K562 (cell line): ENCODE measurements around the gene OSCAR. TPM values are rescaled to one million over a fixed set of nuclear protein-coding genes. Genes with fewer than 3 reads are reported as not detected.
A peak's percentile ranks its signal among the peaks of the same experiment; 100 is the strongest.

Experiments used
- HLTF ChIP-seq: fragments of 450-650 bp; IDR thresholded peaks from 2 replicates; pipeline ENCODE4 v1.6.1; 2016
- POU5F1 ChIP-seq: fragments of 150-350 bp; IDR thresholded peaks from 2 replicates; pipeline ENCODE4 v1.6.1; 2014; ENCODE audit warnings: borderline replicate concordance, low read length, low read depth, mild to moderate bottlenecking; ENCODE audit not compliant: partially characterized antibody
- RB1 ChIP-seq: fragments of 450-650 bp; IDR thresholded peaks from 2 replicates; pipeline ENCODE4 v1.6.1; 2017; ENCODE audit warnings: low read depth, mild to moderate bottlenecking
- SAP30 ChIP-seq: fragments of 200-600 bp; sonication (generic); IDR thresholded peaks from 2 replicates; pipeline ENCODE4 v1.6.1; 2012; ENCODE audit warnings: borderline replicate concordance, low read depth, mild to moderate bottlenecking, moderate library complexity, low read length, control low read depth, inconsistent platforms; ENCODE audit not compliant: insufficient read depth, poor library complexity, severe bottlenecking
- ZNF217 ChIP-seq: sonication (generic); formaldehyde crosslinking; IDR thresholded peaks from 2 replicates; pipeline ENCODE4 v1.8.0; 2022; ENCODE audit warnings: mild to moderate bottlenecking, missing genetic modification reagents
- ZNF224 ChIP-seq: sonication (generic); formaldehyde crosslinking; IDR thresholded peaks from 2 replicates; pipeline ENCODE4 v1.8.0; 2022; ENCODE audit warnings: mild to moderate bottlenecking, missing genetic modification reagents
- polyA plus RNA-seq, 8 experiments: library from polyadenylated mRNA; depleted of rRNA in 4 of 8; stranded (reverse) in 5 of 8; unstranded in 3 of 8; fragments of >200 nt; fragmentation: Nextera tagmentation in 2 of 8; fragmentation: Illumina TruSeq in 1 of 8; extraction: Ambion mirVana in 2 of 8; extraction: Trizol in 1 of 8; gene quantifications; 2 replicates each; pipeline versions ENCODE4 v1.2.1 to v1.2.3, GENCODE V29; 2011 to 2014; ENCODE audit warnings: inconsistent platforms in 1 of 8, missing spikeins in 1 of 8
- total RNA-seq, 7 experiments: library from RNA; depleted of rRNA in 6 of 7; stranded (reverse); fragments of >200 nt in 6 of 7; fragmentation: Illumina TruSeq in 2 of 7; extraction: Trizol in 2 of 7; gene quantifications; 2 replicates each; pipeline versions ENCODE4 v1.2.1 to v1.2.3, GENCODE V29; 2011 to 2021; ENCODE audit warnings: low replicate concordance in 1 of 7
- TF ChIP-seq, protein P1 (sequence below), 2 experiments: IDR thresholded peaks; 2 replicates each; pipeline ENCODE4 v1.6.1; 2012; ENCODE audit warnings: improper control_type of control experiment in 2 of 2, low read depth in 2 of 2, low read length in 2 of 2, borderline replicate concordance in 1 of 2
- TF ChIP-seq, protein P2 (sequence below): fragments of 250-450 bp; sonication (Bioruptor Pico); IDR thresholded peaks from 2 replicates; pipeline ENCODE4 v1.4.0; 2020
- TF ChIP-seq, protein P3 (sequence below): fragments of 250-450 bp; sonication (Bioruptor Pico); IDR thresholded peaks from 2 replicates; pipeline ENCODE4 v1.4.0; 2020; ENCODE audit warnings: borderline replicate concordance
- TF ChIP-seq, protein P4 (sequence below): fragments of 250-450 bp; sonication (Bioruptor Pico); IDR thresholded peaks from 2 replicates; pipeline ENCODE4 v1.4.0; 2020; ENCODE audit warnings: mild to moderate bottlenecking, moderate library complexity, borderline replicate concordance

Gene OSCAR
- total and polyA plus RNA-seq, 9 of the 15 experiments (the other 6 are each of a cell fraction or from before 2014, with no cell fraction given): 0.09 to 0.62 (median 0.13) TPM; not detected in 5

DNA sequence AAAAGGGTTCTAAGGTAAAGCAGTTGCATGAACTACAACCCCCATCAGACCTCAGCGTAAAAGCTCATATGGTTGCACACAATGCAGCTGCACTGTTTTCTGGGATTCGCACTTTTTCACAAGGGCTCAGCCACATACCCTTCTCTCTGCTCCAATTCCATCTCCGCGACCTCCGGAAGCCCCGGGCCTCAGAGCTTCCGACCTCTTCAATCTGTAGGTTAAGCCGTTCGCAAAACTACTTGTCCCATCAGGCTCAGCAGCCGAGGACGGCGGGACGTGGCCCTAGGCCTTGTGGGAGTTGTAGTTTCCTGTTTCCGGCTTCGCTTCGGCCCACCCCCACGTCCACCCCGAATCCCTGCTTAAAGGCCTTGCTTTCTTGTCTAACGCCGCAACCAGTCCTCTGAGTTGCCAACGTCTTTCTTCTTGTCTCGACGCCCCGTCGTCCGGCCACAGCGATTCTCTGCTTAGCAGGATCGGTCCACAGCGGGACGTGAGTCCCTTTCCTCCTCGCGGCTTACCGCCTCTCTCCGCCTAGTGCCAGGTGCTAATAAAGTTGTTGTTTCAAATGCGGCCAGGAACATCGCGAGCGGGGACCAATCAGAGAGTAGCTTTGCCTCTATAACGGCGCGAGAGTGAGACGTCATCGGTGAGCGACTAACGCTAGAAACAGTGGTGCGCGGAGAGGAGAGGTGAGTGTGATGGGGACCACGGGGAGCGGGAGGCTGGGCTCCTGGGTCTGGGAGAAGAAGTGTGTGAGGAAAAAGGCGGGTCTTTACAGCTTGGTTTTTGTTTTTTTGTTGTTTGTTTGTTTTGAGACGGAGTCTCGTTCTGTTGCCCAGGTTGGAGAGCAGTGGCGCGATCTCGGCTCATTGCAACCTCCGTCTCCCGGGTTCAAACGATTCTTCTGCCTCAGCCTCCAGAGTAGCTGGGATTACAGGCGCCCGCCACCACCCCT is 14.8 kb upstream of the OSCAR start, which contains the start of the genes PRPF31 and TFPT (continued):
- TF ChIP-seq POU5F1: peak; percentile 57
- TF ChIP-seq, protein P1, sequence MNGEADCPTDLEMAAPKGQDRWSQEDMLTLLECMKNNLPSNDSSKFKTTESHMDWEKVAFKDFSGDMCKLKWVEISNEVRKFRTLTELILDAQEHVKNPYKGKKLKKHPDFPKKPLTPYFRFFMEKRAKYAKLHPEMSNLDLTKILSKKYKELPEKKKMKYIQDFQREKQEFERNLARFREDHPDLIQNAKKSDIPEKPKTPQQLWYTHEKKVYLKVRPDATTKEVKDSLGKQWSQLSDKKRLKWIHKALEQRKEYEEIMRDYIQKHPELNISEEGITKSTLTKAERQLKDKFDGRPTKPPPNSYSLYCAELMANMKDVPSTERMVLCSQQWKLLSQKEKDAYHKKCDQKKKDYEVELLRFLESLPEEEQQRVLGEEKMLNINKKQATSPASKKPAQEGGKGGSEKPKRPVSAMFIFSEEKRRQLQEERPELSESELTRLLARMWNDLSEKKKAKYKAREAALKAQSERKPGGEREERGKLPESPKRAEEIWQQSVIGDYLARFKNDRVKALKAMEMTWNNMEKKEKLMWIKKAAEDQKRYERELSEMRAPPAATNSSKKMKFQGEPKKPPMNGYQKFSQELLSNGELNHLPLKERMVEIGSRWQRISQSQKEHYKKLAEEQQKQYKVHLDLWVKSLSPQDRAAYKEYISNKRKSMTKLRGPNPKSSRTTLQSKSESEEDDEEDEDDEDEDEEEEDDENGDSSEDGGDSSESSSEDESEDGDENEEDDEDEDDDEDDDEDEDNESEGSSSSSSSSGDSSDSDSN (IDR thresholded peaks at IDR 0.05; ENCODE audit: borderline replicate concordance in 1 of 2, low read depth in 2 of 2, low read length in 2 of 2): no peak
- TF ChIP-seq ZNF217: no peak
- TF ChIP-seq ZNF224 (CRISPR knock-in tag): no peak
- TF ChIP-seq HLTF: peak; percentile 46
- TF ChIP-seq, protein P2, sequence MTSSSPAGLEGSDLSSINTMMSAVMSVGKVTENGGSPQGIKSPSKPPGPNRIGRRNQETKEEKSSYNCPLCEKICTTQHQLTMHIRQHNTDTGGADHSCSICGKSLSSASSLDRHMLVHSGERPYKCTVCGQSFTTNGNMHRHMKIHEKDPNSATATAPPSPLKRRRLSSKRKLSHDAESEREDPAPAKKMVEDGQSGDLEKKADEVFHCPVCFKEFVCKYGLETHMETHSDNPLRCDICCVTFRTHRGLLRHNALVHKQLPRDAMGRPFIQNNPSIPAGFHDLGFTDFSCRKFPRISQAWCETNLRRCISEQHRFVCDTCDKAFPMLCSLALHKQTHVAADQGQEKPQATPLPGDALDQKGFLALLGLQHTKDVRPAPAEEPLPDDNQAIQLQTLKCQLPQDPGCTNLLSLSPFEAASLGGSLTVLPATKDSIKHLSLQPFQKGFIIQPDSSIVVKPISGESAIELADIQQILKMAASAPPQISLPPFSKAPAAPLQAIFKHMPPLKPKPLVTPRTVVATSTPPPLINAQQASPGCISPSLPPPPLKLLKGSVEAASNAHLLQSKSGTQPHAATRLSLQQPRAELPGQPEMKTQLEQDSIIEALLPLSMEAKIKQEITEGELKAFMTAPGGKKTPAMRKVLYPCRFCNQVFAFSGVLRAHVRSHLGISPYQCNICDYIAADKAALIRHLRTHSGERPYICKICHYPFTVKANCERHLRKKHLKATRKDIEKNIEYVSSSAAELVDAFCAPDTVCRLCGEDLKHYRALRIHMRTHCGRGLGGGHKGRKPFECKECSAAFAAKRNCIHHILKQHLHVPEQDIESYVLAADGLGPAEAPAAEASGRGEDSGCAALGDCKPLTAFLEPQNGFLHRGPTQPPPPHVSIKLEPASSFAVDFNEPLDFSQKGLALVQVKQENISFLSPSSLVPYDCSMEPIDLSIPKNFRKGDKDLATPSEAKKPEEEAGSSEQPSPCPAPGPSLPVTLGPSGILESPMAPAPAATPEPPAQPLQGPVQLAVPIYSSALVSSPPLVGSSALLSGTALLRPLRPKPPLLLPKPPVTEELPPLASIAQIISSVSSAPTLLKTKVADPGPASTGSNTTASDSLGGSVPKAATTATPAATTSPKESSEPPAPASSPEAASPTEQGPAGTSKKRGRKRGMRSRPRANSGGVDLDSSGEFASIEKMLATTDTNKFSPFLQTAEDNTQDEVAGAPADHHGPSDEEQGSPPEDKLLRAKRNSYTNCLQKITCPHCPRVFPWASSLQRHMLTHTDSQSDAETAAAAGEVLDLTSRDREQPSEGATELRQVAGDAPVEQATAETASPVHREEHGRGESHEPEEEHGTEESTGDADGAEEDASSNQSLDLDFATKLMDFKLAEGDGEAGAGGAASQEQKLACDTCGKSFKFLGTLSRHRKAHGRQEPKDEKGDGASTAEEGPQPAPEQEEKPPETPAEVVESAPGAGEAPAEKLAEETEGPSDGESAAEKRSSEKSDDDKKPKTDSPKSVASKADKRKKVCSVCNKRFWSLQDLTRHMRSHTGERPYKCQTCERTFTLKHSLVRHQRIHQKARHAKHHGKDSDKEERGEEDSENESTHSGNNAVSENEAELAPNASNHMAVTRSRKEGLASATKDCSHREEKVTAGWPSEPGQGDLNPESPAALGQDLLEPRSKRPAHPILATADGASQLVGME (CRISPR knock-in tag): peak; percentile 18; the same call in 1 of the 2 replicates
- TF ChIP-seq, protein P3, sequence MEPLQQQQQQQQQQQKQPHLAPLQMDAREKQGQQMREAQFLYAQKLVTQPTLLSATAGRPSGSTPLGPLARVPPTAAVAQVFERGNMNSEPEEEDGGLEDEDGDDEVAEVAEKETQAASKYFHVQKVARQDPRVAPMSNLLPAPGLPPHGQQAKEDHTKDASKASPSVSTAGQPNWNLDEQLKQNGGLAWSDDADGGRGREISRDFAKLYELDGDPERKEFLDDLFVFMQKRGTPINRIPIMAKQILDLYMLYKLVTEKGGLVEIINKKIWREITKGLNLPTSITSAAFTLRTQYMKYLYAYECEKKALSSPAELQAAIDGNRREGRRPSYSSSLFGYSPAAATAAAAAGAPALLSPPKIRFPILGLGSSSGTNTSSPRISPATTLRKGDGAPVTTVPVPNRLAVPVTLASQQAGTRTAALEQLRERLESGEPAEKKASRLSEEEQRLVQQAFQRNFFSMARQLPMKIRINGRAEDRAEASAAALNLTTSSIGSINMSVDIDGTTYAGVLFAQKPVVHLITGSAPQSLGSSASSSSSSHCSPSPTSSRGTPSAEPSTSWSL (CRISPR knock-in tag): no peak
- peak; percentile 81; the same call in 1 of the 2 replicates for TF ChIP-seq RB1
- TF ChIP-seq, protein P4, sequence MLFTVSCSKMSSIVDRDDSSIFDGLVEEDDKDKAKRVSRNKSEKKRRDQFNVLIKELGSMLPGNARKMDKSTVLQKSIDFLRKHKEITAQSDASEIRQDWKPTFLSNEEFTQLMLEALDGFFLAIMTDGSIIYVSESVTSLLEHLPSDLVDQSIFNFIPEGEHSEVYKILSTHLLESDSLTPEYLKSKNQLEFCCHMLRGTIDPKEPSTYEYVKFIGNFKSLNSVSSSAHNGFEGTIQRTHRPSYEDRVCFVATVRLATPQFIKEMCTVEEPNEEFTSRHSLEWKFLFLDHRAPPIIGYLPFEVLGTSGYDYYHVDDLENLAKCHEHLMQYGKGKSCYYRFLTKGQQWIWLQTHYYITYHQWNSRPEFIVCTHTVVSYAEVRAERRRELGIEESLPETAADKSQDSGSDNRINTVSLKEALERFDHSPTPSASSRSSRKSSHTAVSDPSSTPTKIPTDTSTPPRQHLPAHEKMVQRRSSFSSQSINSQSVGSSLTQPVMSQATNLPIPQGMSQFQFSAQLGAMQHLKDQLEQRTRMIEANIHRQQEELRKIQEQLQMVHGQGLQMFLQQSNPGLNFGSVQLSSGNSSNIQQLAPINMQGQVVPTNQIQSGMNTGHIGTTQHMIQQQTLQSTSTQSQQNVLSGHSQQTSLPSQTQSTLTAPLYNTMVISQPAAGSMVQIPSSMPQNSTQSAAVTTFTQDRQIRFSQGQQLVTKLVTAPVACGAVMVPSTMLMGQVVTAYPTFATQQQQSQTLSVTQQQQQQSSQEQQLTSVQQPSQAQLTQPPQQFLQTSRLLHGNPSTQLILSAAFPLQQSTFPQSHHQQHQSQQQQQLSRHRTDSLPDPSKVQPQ: no peak
- TF ChIP-seq SAP30: no peak
